Thyroid gland (tissue), 4 donors: ENCODE measurements around the gene PASK.

Experiments
- CTCF ChIP-seq, 6 experiments: fragments of 200-600 bp in 3 of 6; fragments of 450-650 bp in 3 of 6; sonication (generic) in 3 of 6; IDR thresholded peaks; one replicate each; pipeline ENCODE4 v1.5.1; 2016 to 2019; ENCODE audit warnings: antibody characterized with exemption in 6 of 6, mild to moderate bottlenecking in 2 of 6, inconsistent platforms in 1 of 6, moderate library complexity in 1 of 6
- POLR2A ChIP-seq, 2 donors: fragments of 450-650 bp; IDR thresholded peaks; one replicate each; pipeline ENCODE4 v1.6.1; 2017; ENCODE audit warnings: antibody characterized with exemption in 2 of 2, mild to moderate bottlenecking in 2 of 2, moderate library complexity in 1 of 2

- TF ChIP-seq CTCF (IDR thresholded peaks at IDR 0.05) (no peak), POLR2A (IDR thresholded peaks at IDR 0.05) (peak in 1 of 2 donors; percentile 13)
These were observed 57.4 kb downstream of the PASK start for GRCh38 chr2:241091734-241092445.
